Measurements from ENCODE around the gene E2F2. TPM values are rescaled to one million over a fixed set of nuclear protein-coding genes. Genes with fewer than 3 reads are reported as not detected.

Gene E2F2
- total RNA-seq, 5 donors from 2014 or later (not counting 1 experiment from before 2014, with no cell fraction given) = 1.7 to 3.1 (median 2.5) TPM

- Histone ChIP-seq H3K36me3 (ENCODE audit: control insufficient read depth in 2 of 2, extremely low read depth in 1 of 2, insufficient read depth in 1 of 2, low read length in 1 of 2) (no peaks in the 10 kb centered on the region), H3K27me3 (replicated peaks in 1 of 2; ENCODE audit: control insufficient read depth in 2 of 2, extremely low read depth in 1 of 2, insufficient read depth in 2 of 2, low read length in 1 of 2) (peaks cover 3 to 45% of the 10 kb centered on the region in 2 experiments), H3K27ac (ENCODE audit: low read length) (no peak overlapping the region), H3K9me3 (no peaks in the 10 kb centered on the region), H3K4me1 (ENCODE audit: control insufficient read depth in 1 of 2, extremely low read depth in 1 of 2, insufficient read depth in 2 of 2, low read length in 2 of 2) (peaks cover 2 to 15% of the 10 kb centered on the region in 2 experiments), H3K4me3 (ENCODE audit: control insufficient read depth in 1 of 2, extremely low read depth in 1 of 2, low read length in 1 of 2) (no peak overlapping the region)
- DNase-seq (no peak), ATAC-seq (replicated peaks in 1 of 4) (no peak)
- no peaks in the 10 kb centered on the region for H3K36me3 Mint-ChIP-seq
- H3K4me1 Mint-ChIP-seq = peaks cover 15 to 17% (median 16%) of the 10 kb centered on the region in 3 donors
- no peak overlapping the region for H3K27ac Mint-ChIP-seq
- H3K4me3 Mint-ChIP-seq = no peak overlapping the region
- H3K27me3 Mint-ChIP-seq = peaks cover 17 to 26% of the 10 kb centered on the region in 2 donors
- ChIA-PET POLR2A (no interaction called here), CTCF (no interaction called here)
- H3K9me3 Mint-ChIP-seq = no peaks in the 10 kb centered on the region
- WGBS (ENCODE audit: insufficient coverage) = 100% methylated on average over 2 of the region's 4 CpGs
These were observed 50.6 kb downstream of the E2F2 start for GRCh38 chr1:23480187-23481025.

GRCh38 chr1:23479666-23479941 lies 51.4 kb downstream of the E2F2 start:
- Mint-ChIP-seq H3K36me3 (no peaks in the 10 kb centered on the region), H3K27ac (no peak overlapping the region), H3K27me3 (peaks cover 17 to 27% of the 10 kb centered on the region in 2 donors), H3K4me3 (no peak overlapping the region), H3K4me1 (peaks cover 9 to 11% (median 9%) of the 10 kb centered on the region in 3 donors), H3K9me3 (no peaks in the 10 kb centered on the region)
- POLR2A ChIA-PET = no interaction called here
- peaks cover 3 to 51% of the 10 kb centered on the region in 2 experiments for H3K27me3 ChIP-seq (replicated peaks in 1 of 2; ENCODE audit: control insufficient read depth in 2 of 2, extremely low read depth in 1 of 2, insufficient read depth in 2 of 2, low read length in 1 of 2)
- H3K4me3 ChIP-seq (ENCODE audit: control insufficient read depth in 1 of 2, extremely low read depth in 1 of 2, low read length in 1 of 2) = no peak overlapping the region
- peaks cover 2 to 10% of the 10 kb centered on the region in 2 experiments for H3K4me1 ChIP-seq (ENCODE audit: control insufficient read depth in 1 of 2, extremely low read depth in 1 of 2, insufficient read depth in 2 of 2, low read length in 2 of 2)
- CTCF ChIA-PET = no interaction called here
- no peaks in the 10 kb centered on the region for H3K36me3 ChIP-seq (ENCODE audit: control insufficient read depth in 2 of 2, extremely low read depth in 1 of 2, insufficient read depth in 1 of 2, low read length in 1 of 2)
- H3K27ac ChIP-seq (ENCODE audit: low read length) = no peak overlapping the region
- WGBS (ENCODE audit: insufficient coverage) = no CpG with 5 or more reads among the region's 2 CpGs
- DNase-seq (no peak), ATAC-seq (replicated peaks in 1 of 4) (no peak)
- no peaks in the 10 kb centered on the region for H3K9me3 ChIP-seq

GRCh38 chr1:23478896-23479665 lies 52.0 kb downstream of the E2F2 start:
- Histone ChIP-seq H3K27ac (ENCODE audit: low read length) (no peak overlapping the region), H3K4me1 (ENCODE audit: control insufficient read depth in 1 of 2, extremely low read depth in 1 of 2, insufficient read depth in 2 of 2, low read length in 2 of 2) (peaks cover 2 to 9% of the 10 kb centered on the region in 2 experiments), H3K27me3 (replicated peaks in 1 of 2; ENCODE audit: control insufficient read depth in 2 of 2, extremely low read depth in 1 of 2, insufficient read depth in 2 of 2, low read length in 1 of 2) (peaks cover 3 to 54% of the 10 kb centered on the region in 2 experiments), H3K4me3 (ENCODE audit: control insufficient read depth in 1 of 2, extremely low read depth in 1 of 2, low read length in 1 of 2) (no peak overlapping the region), H3K36me3 (ENCODE audit: control insufficient read depth in 2 of 2, extremely low read depth in 1 of 2, insufficient read depth in 1 of 2, low read length in 1 of 2) (no peaks in the 10 kb centered on the region), H3K9me3 (no peaks in the 10 kb centered on the region)
- no peak for DNase-seq
- ATAC-seq (replicated peaks in 1 of 4) = no peak
- H3K4me3 Mint-ChIP-seq = no peak overlapping the region
- peaks cover 8 to 9% (median 8%) of the 10 kb centered on the region in 3 donors for H3K4me1 Mint-ChIP-seq
- H3K27ac Mint-ChIP-seq = no peak overlapping the region
- H3K9me3 Mint-ChIP-seq = no peaks in the 10 kb centered on the region
- POLR2A ChIA-PET = no interaction called here
- 91% methylated on average over 5 of the region's 9 CpGs for WGBS (ENCODE audit: insufficient coverage)
- H3K36me3 Mint-ChIP-seq = no peaks in the 10 kb centered on the region
- H3K27me3 Mint-ChIP-seq = peaks cover 17 to 27% of the 10 kb centered on the region in 2 donors
- CTCF ChIA-PET = no interaction called here

- H3K27me3 Mint-ChIP-seq = peaks cover 13 to 22% of the 10 kb centered on the region in 2 donors
- DNase-seq = no peak
- no peaks in the 10 kb centered on the region for H3K36me3 Mint-ChIP-seq
- no peak for ATAC-seq (replicated peaks in 1 of 4)
- ChIA-PET CTCF (no interaction called here), POLR2A (no interaction called here)
- no peak overlapping the region for H3K4me3 Mint-ChIP-seq
- 78% methylated on average over 10 of the region's 10 CpGs for WGBS (ENCODE audit: insufficient coverage)
- Histone ChIP-seq H3K27me3 (replicated peaks in 1 of 2; ENCODE audit: control insufficient read depth in 2 of 2, extremely low read depth in 1 of 2, insufficient read depth in 2 of 2, low read length in 1 of 2) (peaks cover 0 to 48% of the 10 kb centered on the region in 2 experiments), H3K27ac (ENCODE audit: low read length) (no peak overlapping the region), H3K36me3 (ENCODE audit: control insufficient read depth in 2 of 2, extremely low read depth in 1 of 2, insufficient read depth in 1 of 2, low read length in 1 of 2) (no peaks in the 10 kb centered on the region), H3K4me1 (ENCODE audit: control insufficient read depth in 1 of 2, extremely low read depth in 1 of 2, insufficient read depth in 2 of 2, low read length in 2 of 2) (no peaks in the 10 kb centered on the region), H3K4me3 (ENCODE audit: control insufficient read depth in 1 of 2, extremely low read depth in 1 of 2, low read length in 1 of 2) (no peak overlapping the region), H3K9me3 (no peaks in the 10 kb centered on the region)
- no peak overlapping the region for H3K27ac Mint-ChIP-seq
- H3K9me3 Mint-ChIP-seq = no peaks in the 10 kb centered on the region
- no peaks in the 10 kb centered on the region for H3K4me1 Mint-ChIP-seq
These were observed 53.5 kb downstream of the E2F2 start for GRCh38 chr1:23477359-23478144.

- DNase-seq (no peak), ATAC-seq (replicated peaks in 1 of 4) (no peak)
- POLR2A ChIA-PET = no interaction called here
- H3K36me3 Mint-ChIP-seq = no peaks in the 10 kb centered on the region
- H3K4me3 Mint-ChIP-seq = no peak overlapping the region
- H3K4me3 ChIP-seq (ENCODE audit: control insufficient read depth in 1 of 2, extremely low read depth in 1 of 2, low read length in 1 of 2) = no peak overlapping the region
- no peak overlapping the region for H3K27ac Mint-ChIP-seq
- no peaks in the 10 kb centered on the region for H3K9me3 Mint-ChIP-seq
- CTCF ChIA-PET = interaction anchor here in 1 of 2 donors (0.6 kb wide), 1 partner anchor 713 kb away, joined by 3 read pairs; no protein-coding TSS in a partner anchor
- no peaks in the 10 kb centered on the region for H3K4me1 ChIP-seq (ENCODE audit: control insufficient read depth in 1 of 2, extremely low read depth in 1 of 2, insufficient read depth in 2 of 2, low read length in 2 of 2)
- 100% methylated on average over 1 of the region's 3 CpGs for WGBS (ENCODE audit: insufficient coverage)
- no peaks in the 10 kb centered on the region for H3K36me3 ChIP-seq (ENCODE audit: control insufficient read depth in 2 of 2, extremely low read depth in 1 of 2, insufficient read depth in 1 of 2, low read length in 1 of 2)
- H3K27me3 ChIP-seq (replicated peaks in 1 of 2; ENCODE audit: control insufficient read depth in 2 of 2, extremely low read depth in 1 of 2, insufficient read depth in 2 of 2, low read length in 1 of 2) = peaks cover 0 to 35% of the 10 kb centered on the region in 2 experiments
- no peaks in the 10 kb centered on the region for H3K9me3 ChIP-seq
- peaks cover 9 to 13% of the 10 kb centered on the region in 2 donors for H3K27me3 Mint-ChIP-seq
- H3K27ac ChIP-seq (ENCODE audit: low read length) = no peak overlapping the region
- no peaks in the 10 kb centered on the region for H3K4me1 Mint-ChIP-seq
These were observed 55.4 kb downstream of the E2F2 start for GRCh38 chr1:23475641-23476040.

DNA sequence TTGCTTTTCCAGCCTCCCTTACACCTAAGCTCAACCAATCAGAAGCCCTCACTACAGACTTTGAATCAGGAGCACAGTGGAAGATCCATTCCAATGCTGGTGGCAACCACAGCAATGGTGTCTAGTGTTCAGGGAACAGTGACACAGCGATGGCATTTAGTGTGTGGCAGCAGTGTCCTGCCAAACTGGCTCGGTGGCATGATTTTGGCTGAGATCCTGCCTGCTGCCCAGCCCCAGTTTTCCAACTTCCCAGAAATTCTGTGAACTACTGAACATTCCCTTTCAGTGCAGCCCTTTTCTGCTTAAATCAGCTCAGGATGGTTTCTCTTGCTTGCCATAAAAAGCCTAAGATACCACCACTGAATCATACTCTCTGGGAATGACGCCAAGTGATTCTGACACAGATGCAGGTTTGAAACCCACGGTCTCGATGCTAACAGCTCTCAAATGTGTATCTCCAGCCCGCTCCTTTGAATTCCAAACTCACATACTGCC lies 55.9 kb downstream of the E2F2 start:
- no peak overlapping the region for H3K4me3 ChIP-seq (ENCODE audit: control insufficient read depth in 1 of 2, extremely low read depth in 1 of 2, low read length in 1 of 2)
- ATAC-seq (replicated peaks in 1 of 4) = no peak
- H3K36me3 ChIP-seq (ENCODE audit: control insufficient read depth in 2 of 2, extremely low read depth in 1 of 2, insufficient read depth in 1 of 2, low read length in 1 of 2) = no peaks in the 10 kb centered on the region
- DNase-seq = no peak
- peaks cover 6 to 11% of the 10 kb centered on the region in 2 donors for H3K27me3 Mint-ChIP-seq
- H3K9me3 ChIP-seq = no peaks in the 10 kb centered on the region
- no peak overlapping the region for H3K4me3 Mint-ChIP-seq
- H3K27me3 ChIP-seq (replicated peaks in 1 of 2; ENCODE audit: control insufficient read depth in 2 of 2, extremely low read depth in 1 of 2, insufficient read depth in 2 of 2, low read length in 1 of 2) = peaks cover 0 to 36% of the 10 kb centered on the region in 2 experiments
- ChIA-PET POLR2A (no interaction called here), CTCF (interaction anchor here in 1 of 2 donors (0.6 kb wide), 1 partner anchor 714 kb away, joined by 3 read pairs; no protein-coding TSS in a partner anchor)
- no peaks in the 10 kb centered on the region for H3K4me1 ChIP-seq (ENCODE audit: control insufficient read depth in 1 of 2, extremely low read depth in 1 of 2, insufficient read depth in 2 of 2, low read length in 2 of 2)
- no peak overlapping the region for H3K27ac Mint-ChIP-seq
- no peaks in the 10 kb centered on the region for H3K36me3 Mint-ChIP-seq
- H3K9me3 Mint-ChIP-seq = no peaks in the 10 kb centered on the region
- 82% methylated on average over 4 of the region's 6 CpGs for WGBS (ENCODE audit: insufficient coverage)
- H3K27ac ChIP-seq (ENCODE audit: low read length) = no peak overlapping the region
- H3K4me1 Mint-ChIP-seq = no peaks in the 10 kb centered on the region

Measured in T-cell (primary cell).